Measurements from ENCODE around the gene STK11IP. TPM values are rescaled to one million over a fixed set of nuclear protein-coding genes. Genes with fewer than 3 reads are reported as not detected.

STK11IP gene
- total and polyA plus RNA-seq, 10 of the 15 experiments (the other 5 are each of a cell fraction or from before 2014, with no cell fraction given) = 0.42 to 24.0 (median 11.4) TPM

- DNase-seq (ENCODE audit: low read depth, low spot score) (no peak), ATAC-seq (no peak), FAIRE-seq (no peak)
- Histone ChIP-seq H4K20me1 (ENCODE audit: control insufficient read depth, insufficient read depth) (no peaks in the 10 kb centered on the region), H2AFZ (ENCODE audit: control insufficient read depth, low read depth, low read length) (no peak overlapping the region), H3K79me2 (ENCODE audit: control insufficient read depth, insufficient read depth, low read length) (no peaks in the 10 kb centered on the region), H3K27ac (ENCODE audit: control insufficient read depth, insufficient read depth) (no peak overlapping the region), H3K36me3 (ENCODE audit: control insufficient read depth in 2 of 2, insufficient read depth in 2 of 2, low read length in 1 of 2) (no peaks in the 10 kb centered on the region), H3K27me3 (replicated peaks in 1 of 2; ENCODE audit: control insufficient read depth in 2 of 2, insufficient read depth in 2 of 2, low read length in 1 of 2) (no peaks in the 10 kb centered on the region; a peak in 2 of 4 replicates), H3K4me3 (no peak overlapping the region), H3K4me2 (ENCODE audit: control insufficient read depth, insufficient read depth) (no peak overlapping the region), H3K4me1 (ENCODE audit: control insufficient read depth, insufficient read depth, low read length) (no peaks in the 10 kb centered on the region), H3K9me3 (replicated peaks; ENCODE audit: control insufficient read depth, insufficient read depth, low read length) (no peaks in the 10 kb centered on the region), H3K9ac (ENCODE audit: control insufficient read depth, insufficient read depth, low read length) (no peak overlapping the region)
- ChIA-PET POLR2A (no interaction called here), CTCF (interaction anchor here (1.5 kb wide), 1 partner anchor 17 kb away, joined by 3 read pairs; no protein-coding TSS in a partner anchor), SMC1A (ENCODE audit: uncharacterized antibody, unreplicated experiment) (interaction anchor here (0.7 kb wide), 1 partner anchor 297 kb away, joined by 3 read pairs; no protein-coding TSS in a partner anchor), RAD21 (ENCODE audit: unreplicated experiment) (no interaction called here)
- in situ Hi-C loops (cut with MboI) = no loop called here
- no peak for TF ChIP-seq SMC3 (IDR thresholded peaks at IDR 0.05; ENCODE audit: borderline replicate concordance, low read length)
- BruUV-seq (replicated peaks) = no TSS peak
- intact Hi-C loops (cut with micrococcal nuclease; ENCODE audit: unreplicated experiment) = no loop called here
- 32% methylated on average over 25 of the region's 25 CpGs for WGBS (ENCODE audit: insufficient coverage, insufficient replicate concordance, low lambda C conversion rate, missing lambda C conversion rate)
Measured at GRCh38 chr2:219557791-219558785, 39.6 kb upstream of the STK11IP start.

GRCh38 chr2:219559156-219559915 is 38.3 kb upstream of the STK11IP start:
- Histone ChIP-seq H3K4me1 (ENCODE audit: control insufficient read depth, insufficient read depth, low read length) (no peaks in the 10 kb centered on the region), H3K36me3 (ENCODE audit: control insufficient read depth in 2 of 2, insufficient read depth in 2 of 2, low read length in 1 of 2) (no peaks in the 10 kb centered on the region), H3K9ac (ENCODE audit: control insufficient read depth, insufficient read depth, low read length) (no peak overlapping the region), H4K20me1 (ENCODE audit: control insufficient read depth, insufficient read depth) (no peaks in the 10 kb centered on the region), H3K79me2 (ENCODE audit: control insufficient read depth, insufficient read depth, low read length) (no peaks in the 10 kb centered on the region), H3K9me3 (replicated peaks; ENCODE audit: control insufficient read depth, insufficient read depth, low read length) (no peaks in the 10 kb centered on the region), H3K27me3 (replicated peaks in 1 of 2; ENCODE audit: control insufficient read depth in 2 of 2, insufficient read depth in 2 of 2, low read length in 1 of 2) (no peaks in the 10 kb centered on the region; a peak in 2 of 4 replicates), H3K4me3 (no peak overlapping the region), H3K4me2 (ENCODE audit: control insufficient read depth, insufficient read depth) (no peak overlapping the region), H2AFZ (ENCODE audit: control insufficient read depth, low read depth, low read length) (no peak overlapping the region), H3K27ac (ENCODE audit: control insufficient read depth, insufficient read depth) (no peak overlapping the region)
- DNase-seq (ENCODE audit: low read depth, low spot score) = no peak
- intact Hi-C loops (cut with micrococcal nuclease; ENCODE audit: unreplicated experiment) (no loop called here), in situ Hi-C loops (cut with MboI) (no loop called here)
- no TSS peak for BruUV-seq (replicated peaks)
- ChIA-PET RAD21 (ENCODE audit: unreplicated experiment) (interaction anchor here (1.5 kb wide), 1 partner anchor 18 kb away, joined by 3 read pairs; no protein-coding TSS in a partner anchor), CTCF (interaction anchor here (0.5 to 2.6 kb wide), 19 partner anchors 12 to 281 kb away, joined by 3 to 22 read pairs (median 3); partner anchors contain the start of genes CHPF, DNPEP, INHA and OBSL1), SMC1A (ENCODE audit: uncharacterized antibody, unreplicated experiment) (interaction anchor here (1.3 to 1.5 kb wide), 2 partner anchors 82 to 83 kb away, joined by 4 read pairs; no protein-coding TSS in a partner anchor), POLR2A (no interaction called here)
- FAIRE-seq = no peak
- ATAC-seq = no peak
- WGBS (ENCODE audit: insufficient coverage, insufficient replicate concordance, low lambda C conversion rate, missing lambda C conversion rate) = 20% methylated on average over 20 of the region's 20 CpGs
- TF ChIP-seq SUPT20H (IDR thresholded peaks at IDR 0.05; ENCODE audit: borderline replicate concordance, control insufficient read depth, low read depth, low read length) = no peak
- TF ChIP-seq SUZ12 (IDR thresholded peaks at IDR 0.05; ENCODE audit: unreplicated experiment) = no peak
- TF ChIP-seq PML (IDR thresholded peaks at IDR 0.05; ENCODE audit: low read length) = no peak
- no peak for TF ChIP-seq RBBP5 (conservative IDR thresholded peaks at IDR 0.05)
- TF ChIP-seq TCF3 (IDR thresholded peaks at IDR 0.05; ENCODE audit: borderline replicate concordance, insufficient read depth, low read depth, low read length) = no peak
- TF ChIP-seq BACH1 (IDR thresholded peaks at IDR 0.05; ENCODE audit: borderline replicate concordance) = no peak
- TF ChIP-seq ELK1 (IDR thresholded peaks at IDR 0.05; ENCODE audit: low read depth, low read length) = no peak
- no peak for TF ChIP-seq CEBPZ (IDR thresholded peaks at IDR 0.05; ENCODE audit: low read depth, low read length)
